ENCODE results near the gene SORCS1.

The SORCS1 gene

GRCh38 chr10:106716381-106716780, 448.1 kb downstream of the SORCS1 start:
- DNase-seq = no peak

- DNase-seq = no peak
Measured at GRCh38 chr10:106714734-106715555, 449.6 kb downstream of the SORCS1 start.

- no peak for DNase-seq
Measured at GRCh38 chr10:106713846-106714245, 450.7 kb downstream of the SORCS1 start.

GRCh38 chr10:106712988-106713387, 451.5 kb downstream of the SORCS1 start:
- DNase-seq = no peak

GRCh38 chr10:106711313-106711906, 453.1 kb downstream of the SORCS1 start:
- peak; percentile 32 for DNase-seq

- no peak for DNase-seq
Measured at GRCh38 chr10:106708506-106708905, 456.0 kb downstream of the SORCS1 start.

GRCh38 chr10:106707657-106708056, 456.8 kb downstream of the SORCS1 start:
- DNase-seq = no peak

GRCh38 chr10:106706127-106706526, 458.4 kb downstream of the SORCS1 start:
- DNase-seq = no peak

- DNase-seq = peak; percentile 26 to 33
Measured at GRCh38 chr10:106705681-106706100, 458.8 kb downstream of the SORCS1 start.

GRCh38 chr10:106696239-106696638, 468.3 kb downstream of the SORCS1 start:
- no peak for DNase-seq

- DNase-seq = no peak
Measured at GRCh38 chr10:106694696-106695095, 469.8 kb downstream of the SORCS1 start.

- no peak for DNase-seq
Measured at GRCh38 chr10:106682175-106682574, 482.3 kb downstream of the SORCS1 start.

GRCh38 chr10:106680061-106680460, 484.4 kb downstream of the SORCS1 start:
- DNase-seq = no peak

GRCh38 chr10:106679314-106679713, 485.2 kb downstream of the SORCS1 start:
- DNase-seq = no peak

- no peak for DNase-seq
Measured at GRCh38 chr10:106672517-106673175, 491.9 kb downstream of the SORCS1 start.

GRCh38 chr10:106661767-106662140, 502.8 kb downstream of the SORCS1 start:
- no peak for DNase-seq

- DNase-seq = no peak
Measured at GRCh38 chr10:106661133-106661766, 503.3 kb downstream of the SORCS1 start.

- no peak for DNase-seq
Measured at GRCh38 chr10:106660550-106660949, 504.0 kb downstream of the SORCS1 start.

GRCh38 chr10:106655636-106656035, 508.9 kb downstream of the SORCS1 start:
- DNase-seq = no peak

GRCh38 chr10:106655165-106655564, 509.3 kb downstream of the SORCS1 start:
- DNase-seq = no peak

GRCh38 chr10:106652279-106652678, 512.2 kb downstream of the SORCS1 start:
- DNase-seq = no peak

GRCh38 chr10:106648534-106649481, 515.7 kb downstream of the SORCS1 start:
- DNase-seq = no peak
